GM12801 (cell line): ENCODE results near the gene NKAIN4.

Source experiments
- CTCF ChIP-seq: IDR thresholded peaks from one replicate; pipeline ENCODE4 v1.5.1; 2011; ENCODE audit warnings: control low read depth; ENCODE audit not compliant: insufficient read length; ENCODE audit errors: extremely low read depth

The NKAIN4 gene

GRCh38 chr20:63243604-63244247 lies 10.5 kb downstream of the NKAIN4 start:
- no peak for TF ChIP-seq CTCF

DNA sequence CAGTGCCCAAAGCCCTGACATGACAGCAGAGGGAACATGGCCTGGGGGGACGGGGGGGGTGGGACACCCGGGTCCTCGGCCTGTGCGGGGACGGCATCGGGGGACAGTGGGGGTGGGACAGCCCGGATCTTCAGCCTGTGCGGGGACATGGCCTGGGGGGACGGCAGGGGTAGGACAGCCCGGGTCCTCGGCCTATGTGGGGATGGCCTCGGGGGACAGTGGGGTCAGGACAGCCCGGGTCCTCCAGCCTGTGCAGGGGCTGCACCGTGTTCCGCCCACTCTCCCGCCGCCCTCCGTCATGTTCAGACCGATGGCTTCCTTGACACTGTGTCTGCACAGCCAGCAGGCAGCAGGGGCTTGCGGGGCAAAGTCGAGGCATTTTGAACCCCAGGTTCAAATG lies 11.5 kb downstream of the NKAIN4 start:
- TF ChIP-seq CTCF = no peak

DNA sequence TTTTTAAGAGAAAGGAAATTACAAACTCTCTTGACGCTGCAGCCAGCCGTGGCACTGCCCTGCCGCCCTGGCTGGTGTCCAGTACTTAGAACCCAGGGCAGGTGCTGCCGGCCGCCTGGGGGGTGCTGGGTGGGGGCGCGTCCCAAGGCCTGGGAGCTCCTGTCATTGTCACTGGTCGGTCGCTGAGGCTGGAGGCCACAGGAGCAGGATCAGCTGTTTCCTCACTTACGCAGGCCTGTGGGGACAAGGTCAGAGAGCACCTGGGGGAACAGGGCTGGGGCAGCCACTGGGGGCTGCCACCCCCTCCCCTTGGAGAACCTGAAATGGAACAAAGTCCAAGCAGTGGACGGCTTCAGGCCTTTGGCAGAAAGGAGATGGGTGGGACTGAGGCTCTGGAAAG lies 13.0 kb downstream of the NKAIN4 start:
- TF ChIP-seq CTCF = no peak

DNA sequence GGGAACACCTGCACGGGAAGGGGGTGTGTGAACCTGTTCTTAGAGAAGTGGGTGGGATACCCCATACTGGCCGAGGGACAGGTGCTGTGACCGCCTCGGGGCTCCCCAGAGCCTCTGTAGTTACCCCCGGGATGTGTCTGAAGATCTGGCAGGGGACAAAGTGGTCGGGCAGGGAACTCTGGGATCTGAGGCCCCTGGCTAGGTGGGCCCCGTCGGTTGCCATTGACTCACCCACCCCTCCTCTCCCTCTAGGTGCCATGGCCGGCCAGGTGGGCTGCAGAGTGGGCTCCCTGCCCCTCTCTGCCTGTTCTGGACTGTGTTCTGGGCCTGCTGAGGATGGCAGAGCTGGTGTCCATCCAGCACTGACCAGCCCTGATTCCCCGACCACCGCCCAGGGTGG lies 14.3 kb downstream of the NKAIN4 start:
- no peak for TF ChIP-seq CTCF

DNA sequence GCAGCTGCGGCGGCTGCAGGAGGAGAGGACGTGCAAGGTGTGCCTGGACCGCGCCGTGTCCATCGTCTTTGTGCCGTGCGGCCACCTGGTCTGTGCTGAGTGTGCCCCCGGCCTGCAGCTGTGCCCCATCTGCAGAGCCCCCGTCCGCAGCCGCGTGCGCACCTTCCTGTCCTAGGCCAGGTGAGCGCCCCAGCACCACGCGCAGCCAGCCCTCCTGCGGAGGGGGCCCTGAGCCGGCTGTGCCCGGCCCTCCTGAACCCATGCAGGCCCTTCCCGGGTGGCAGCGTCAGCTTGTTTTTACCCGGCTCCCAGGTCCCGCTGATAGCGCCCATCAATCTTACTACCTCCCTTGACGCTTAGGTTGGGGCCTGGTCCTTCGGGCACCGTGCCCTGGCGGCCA lies 14.8 kb downstream of the NKAIN4 start:
- TF ChIP-seq CTCF = no peak

- TF ChIP-seq CTCF = no peak
Observed at GRCh38 chr20:63238514-63239125, 15.6 kb downstream of the NKAIN4 start.

- no peak for TF ChIP-seq CTCF
Observed at GRCh38 chr20:63238031-63238430, 16.2 kb downstream of the NKAIN4 start.
